SK-N-SH (cell line): ENCODE measurements around the gene APOE.

Experiments used
- CTCF ChIP-seq: fragments of 200-600 bp; sonication (generic); IDR thresholded peaks from 2 replicates; pipeline ENCODE4 v1.6.1; 2017; ENCODE audit warnings: antibody characterized with exemption, mild to moderate bottlenecking, moderate library complexity
- EP300 ChIP-seq, 2 experiments: IDR thresholded peaks; 2 replicates each; pipeline versions ENCODE4 v1.4.0 to v1.6.1; 2012; ENCODE audit warnings: borderline replicate concordance in 1 of 2, low read depth in 1 of 2, low read length in 1 of 2
- JUND ChIP-seq: IDR thresholded peaks from 2 replicates; pipeline ENCODE4 v1.4.0; 2012
- MAX ChIP-seq: IDR thresholded peaks from 2 replicates; pipeline ENCODE4 v1.4.0; 2012; ENCODE audit warnings: low read depth
- POLR2AphosphoS5 ChIP-seq: IDR thresholded peaks from 2 replicates; pipeline ENCODE4 v1.6.1; 2012; ENCODE audit warnings: low read depth, low read length
- REST ChIP-seq: IDR thresholded peaks from 2 replicates; pipeline ENCODE4 v1.6.1; 2012; ENCODE audit warnings: mild to moderate bottlenecking, low read depth, low read length, moderate library complexity
- RFX5 ChIP-seq: IDR thresholded peaks from 2 replicates; pipeline ENCODE4 v1.6.1; 2012; ENCODE audit warnings: mild to moderate bottlenecking, improper control_type of control experiment, low read length
- SIN3A ChIP-seq: IDR thresholded peaks from 2 replicates; pipeline ENCODE4 v1.6.1; 2012; ENCODE audit warnings: low read depth, mild to moderate bottlenecking, low read length, moderate library complexity, borderline replicate concordance
- TAF1 ChIP-seq: IDR thresholded peaks from 2 replicates; pipeline ENCODE4 v1.6.1; 2012; ENCODE audit warnings: low read depth, mild to moderate bottlenecking, low read length, moderate library complexity, borderline replicate concordance
- YY1 ChIP-seq: IDR thresholded peaks from 2 replicates; pipeline ENCODE4 v1.4.0; 2012; ENCODE audit warnings: low read depth, mild to moderate bottlenecking

- TF ChIP-seq CTCF: no peak
- no peak for TF ChIP-seq EP300 (IDR thresholded peaks at IDR 0.05; ENCODE audit: borderline replicate concordance in 1 of 2, low read depth in 1 of 2, low read length in 1 of 2)
- no peak for TF ChIP-seq YY1
- no peak for TF ChIP-seq MAX
- TF ChIP-seq REST: no peak
- TF ChIP-seq SIN3A: no peak
- TF ChIP-seq TAF1: no peak
- TF ChIP-seq POLR2AphosphoS5: no peak
- TF ChIP-seq JUND: no peak
- no peak for TF ChIP-seq RFX5
These were observed 28.6 kb upstream of the APOE start for GRCh38 chr19:44876930-44877535.
